Measurements from ENCODE around the gene LMO7. TPM values are rescaled to one million over a fixed set of nuclear protein-coding genes. Genes with fewer than 3 reads are reported as not detected.
A peak's percentile ranks its signal among the peaks of the same experiment; 100 is the strongest.

The LMO7 gene
- total and polyA plus RNA-seq, 2 of the 4 experiments (the other 2 are of a cell fraction) = 266 to 367 TPM

DNA sequence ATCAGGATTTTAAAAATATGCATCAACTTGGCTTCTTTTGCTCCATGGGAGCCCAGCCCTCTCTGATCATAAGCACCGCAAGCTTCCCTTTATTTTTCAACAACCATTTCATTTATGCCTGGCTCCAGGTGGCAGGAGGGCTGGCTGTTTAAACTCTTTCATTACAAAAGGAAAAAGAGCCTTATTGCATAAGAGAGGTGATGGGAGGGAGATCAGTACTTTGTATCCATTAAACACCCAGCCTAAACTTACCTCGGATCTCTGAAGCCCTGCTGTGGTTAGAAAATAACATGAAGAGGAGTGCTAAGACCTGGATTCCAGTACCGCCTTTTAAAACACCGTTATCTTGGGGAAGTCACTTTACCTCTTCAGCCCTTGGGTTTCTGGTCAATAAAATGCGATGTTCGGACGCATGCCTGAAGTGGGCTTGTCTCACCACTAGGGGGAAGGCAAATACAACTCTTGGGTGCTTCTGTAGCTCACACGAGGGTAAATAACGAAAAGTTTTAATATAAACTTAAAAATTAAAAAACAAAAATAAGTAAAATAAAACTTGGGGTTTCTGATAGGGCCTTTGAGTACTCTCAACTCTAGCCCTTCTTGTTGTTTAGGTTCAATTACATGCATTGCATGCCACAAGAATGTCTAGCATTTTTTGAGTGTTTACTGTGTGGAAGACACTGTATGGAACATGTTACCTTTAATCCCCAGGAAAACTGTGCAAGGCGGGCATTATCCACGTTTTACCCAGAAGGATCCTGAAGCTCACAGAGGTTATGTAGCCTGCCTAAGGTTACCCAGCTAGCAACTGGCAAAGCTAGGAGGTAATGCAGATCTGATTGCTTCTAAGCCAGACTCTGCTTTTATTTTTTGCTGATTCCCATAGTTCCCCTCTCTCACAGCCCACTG is 240.3 kb downstream of the LMO7 start:
- H3K4me2 ChIP-seq (ENCODE audit: low read depth, low read length) = no peak overlapping the region
- H3K36me3 ChIP-seq (ENCODE audit: control insufficient read depth, insufficient read depth, low read length) = no peaks in the 10 kb centered on the region
- DNase-seq = peak; percentile 73
- 50% methylated on average over 2 of the region's 11 CpGs; no CpG with 5 or more reads in 1 of the 2 experiments for WGBS, 2 experiments (ENCODE audit: extremely low coverage in 2 of 2, insufficient read length in 1 of 2)
- H2BK20ac ChIP-seq (ENCODE audit: low read depth, low read length) = no peak overlapping the region
- no peaks in the 10 kb centered on the region; the same call in 1 of the 2 replicates for H3K9me1 ChIP-seq (ENCODE audit: insufficient read depth, low read length)
- no peaks in the 10 kb centered on the region for H4K20me1 ChIP-seq (ENCODE audit: insufficient read depth, low read length)
- intact Hi-C loops (cut with micrococcal nuclease) = loop anchor here (1.0 to 10.0 kb wide), 5 partner anchors 431 to 1108 kb away; no protein-coding TSS in a partner anchor
- in situ Hi-C loops (cut with MboI; ENCODE audit: low sequenced_read_pairs) = loop anchor here (5.0 kb wide), 3 partner anchors 511 to 1026 kb away; no protein-coding TSS in a partner anchor
- peak overlapping the region; percentile 18 for H2AFZ ChIP-seq (replicated peaks; ENCODE audit: low read length, poor library complexity)
- BruUV-seq (replicated peaks) = no TSS peak
- H3K27ac ChIP-seq (ENCODE audit: insufficient read depth, low read length) = no peak overlapping the region; the same call in 1 of the 2 replicates
- peaks cover 5% of the 10 kb centered on the region for H3K4me1 ChIP-seq (ENCODE audit: control insufficient read depth, insufficient read depth, low read length)
- CTCF ChIA-PET = interaction anchor here (0.5 to 1.9 kb wide), 9 partner anchors 20 to 1028 kb away, joined by 3 to 12 read pairs (median 4); no protein-coding TSS in a partner anchor
- no peak overlapping the region for H3K56ac ChIP-seq (ENCODE audit: extremely low read depth, insufficient read depth, low read length)
- POLR2A ChIA-PET (ENCODE audit: unreplicated experiment) = no interaction called here
- H4K8ac ChIP-seq (ENCODE audit: low read depth in 2 of 2, low read length in 2 of 2) = no peak overlapping the region
- H3K79me1 ChIP-seq (ENCODE audit: low read depth in 1 of 2, low read length in 2 of 2) = no peaks in the 10 kb centered on the region
- no peak overlapping the region; the same call in 1 of the 2 replicates for H4K5ac ChIP-seq (ENCODE audit: low read depth, low read length)
- H3K23ac ChIP-seq (ENCODE audit: low read depth, low read length) = no peak overlapping the region
- no peak overlapping the region for H3K9ac ChIP-seq (ENCODE audit: low read depth, low read length)
- no peaks in the 10 kb centered on the region for H3K9me3 ChIP-seq (ENCODE audit: control insufficient read depth, insufficient read depth, low read length)
- no peak overlapping the region for H2BK5ac ChIP-seq (ENCODE audit: low read depth, low read length, poor library complexity, severe bottlenecking)
- no peak overlapping the region for H3K4me3 ChIP-seq (ENCODE audit: insufficient read depth, low read depth, low read length)
- no peak overlapping the region; the same call in 1 of the 2 replicates for H2AK5ac ChIP-seq (ENCODE audit: low read depth, low read length)
- no peak overlapping the region for H2AK9ac ChIP-seq (replicated peaks; ENCODE audit: low read depth, low read length, poor library complexity)
- peaks cover 4% of the 10 kb centered on the region for H3K27me3 ChIP-seq (ENCODE audit: control insufficient read depth, insufficient read depth, low read length)
- H2BK15ac ChIP-seq (ENCODE audit: low read depth, low read length) = no peak overlapping the region
- dilution Hi-C loops (cut with HindIII; ENCODE audit: low sequenced_read_pairs, unreplicated experiment) = no loop called here
- no peak overlapping the region for H3K18ac ChIP-seq (ENCODE audit: low read depth, low read length)
- no peak overlapping the region for H3K14ac ChIP-seq (replicated peaks; ENCODE audit: low read depth, low read length)
- peak; percentile 81 for ATAC-seq (ENCODE audit: low read depth)
- no peak overlapping the region; the same call in 1 of the 2 replicates for H3K4ac ChIP-seq (ENCODE audit: low read depth, low read length)
- no peak overlapping the region for H4K91ac ChIP-seq (ENCODE audit: insufficient read depth, low read depth, low read length)
- H2BK120ac ChIP-seq (ENCODE audit: low read depth, low read length) = no peak overlapping the region; the same call in 1 of the 2 replicates
- TF ChIP-seq POLR2A (IDR thresholded peaks at IDR 0.05; ENCODE audit: low read depth, low read length) = no peak
- no peak for TF ChIP-seq MAZ (IDR thresholded peaks at IDR 0.05; ENCODE audit: borderline replicate concordance, low read depth, low read length)
- no peak for TF ChIP-seq FOS (IDR thresholded peaks at IDR 0.05; ENCODE audit: low read depth, low read length)
- TF ChIP-seq, protein P1, sequence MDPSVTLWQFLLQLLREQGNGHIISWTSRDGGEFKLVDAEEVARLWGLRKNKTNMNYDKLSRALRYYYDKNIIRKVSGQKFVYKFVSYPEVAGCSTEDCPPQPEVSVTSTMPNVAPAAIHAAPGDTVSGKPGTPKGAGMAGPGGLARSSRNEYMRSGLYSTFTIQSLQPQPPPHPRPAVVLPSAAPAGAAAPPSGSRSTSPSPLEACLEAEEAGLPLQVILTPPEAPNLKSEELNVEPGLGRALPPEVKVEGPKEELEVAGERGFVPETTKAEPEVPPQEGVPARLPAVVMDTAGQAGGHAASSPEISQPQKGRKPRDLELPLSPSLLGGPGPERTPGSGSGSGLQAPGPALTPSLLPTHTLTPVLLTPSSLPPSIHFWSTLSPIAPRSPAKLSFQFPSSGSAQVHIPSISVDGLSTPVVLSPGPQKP (IDR thresholded peaks at IDR 0.05; ENCODE audit: borderline replicate concordance, low read depth, low read length) = no peak
- peak; percentile 37; the same call in 1 of the 2 replicates for TF ChIP-seq CEBPB (IDR thresholded peaks at IDR 0.05; ENCODE audit: low read depth, low read length)
- TF ChIP-seq RCOR1 (IDR thresholded peaks at IDR 0.05; ENCODE audit: insufficient replicate concordance, low read length) = no peak
- TF ChIP-seq, protein P2, sequence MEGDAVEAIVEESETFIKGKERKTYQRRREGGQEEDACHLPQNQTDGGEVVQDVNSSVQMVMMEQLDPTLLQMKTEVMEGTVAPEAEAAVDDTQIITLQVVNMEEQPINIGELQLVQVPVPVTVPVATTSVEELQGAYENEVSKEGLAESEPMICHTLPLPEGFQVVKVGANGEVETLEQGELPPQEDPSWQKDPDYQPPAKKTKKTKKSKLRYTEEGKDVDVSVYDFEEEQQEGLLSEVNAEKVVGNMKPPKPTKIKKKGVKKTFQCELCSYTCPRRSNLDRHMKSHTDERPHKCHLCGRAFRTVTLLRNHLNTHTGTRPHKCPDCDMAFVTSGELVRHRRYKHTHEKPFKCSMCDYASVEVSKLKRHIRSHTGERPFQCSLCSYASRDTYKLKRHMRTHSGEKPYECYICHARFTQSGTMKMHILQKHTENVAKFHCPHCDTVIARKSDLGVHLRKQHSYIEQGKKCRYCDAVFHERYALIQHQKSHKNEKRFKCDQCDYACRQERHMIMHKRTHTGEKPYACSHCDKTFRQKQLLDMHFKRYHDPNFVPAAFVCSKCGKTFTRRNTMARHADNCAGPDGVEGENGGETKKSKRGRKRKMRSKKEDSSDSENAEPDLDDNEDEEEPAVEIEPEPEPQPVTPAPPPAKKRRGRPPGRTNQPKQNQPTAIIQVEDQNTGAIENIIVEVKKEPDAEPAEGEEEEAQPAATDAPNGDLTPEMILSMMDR (conservative IDR thresholded peaks at IDR 0.05; ENCODE audit: low read depth, low read length) = peak; percentile 92
- TF ChIP-seq, protein P3, sequence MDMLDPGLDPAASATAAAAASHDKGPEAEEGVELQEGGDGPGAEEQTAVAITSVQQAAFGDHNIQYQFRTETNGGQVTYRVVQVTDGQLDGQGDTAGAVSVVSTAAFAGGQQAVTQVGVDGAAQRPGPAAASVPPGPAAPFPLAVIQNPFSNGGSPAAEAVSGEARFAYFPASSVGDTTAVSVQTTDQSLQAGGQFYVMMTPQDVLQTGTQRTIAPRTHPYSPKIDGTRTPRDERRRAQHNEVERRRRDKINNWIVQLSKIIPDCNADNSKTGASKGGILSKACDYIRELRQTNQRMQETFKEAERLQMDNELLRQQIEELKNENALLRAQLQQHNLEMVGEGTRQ (IDR thresholded peaks at IDR 0.05; ENCODE audit: low read depth, low read length) = no peak
- TF ChIP-seq MXI1 (IDR thresholded peaks at IDR 0.05; ENCODE audit: borderline replicate concordance, low read depth, low read length) = no peak
- TF ChIP-seq CHD1 (IDR thresholded peaks at IDR 0.05; ENCODE audit: low read depth, low read length) = no peak
- no peak for TF ChIP-seq NFE2L2 (IDR thresholded peaks at IDR 0.05; ENCODE audit: low read depth, low read length)
- TF ChIP-seq SMC3 (IDR thresholded peaks at IDR 0.05; ENCODE audit: low read depth, low read length) = peak; percentile 97
- no peak for TF ChIP-seq MAFK (IDR thresholded peaks at IDR 0.05; ENCODE audit: low read depth, low read length)
